Duodenal mucosa (tissue), 2 donors: ENCODE results near the gene STXBP2.
"Not testable (repeated sequence)": the region's sequence is repeated elsewhere in the genome, so short reads cannot be mapped to it uniquely, and the experiment has no call there.

Experiments used
- H3K27ac ChIP-seq: one replicate; pipeline ENCODE4 v1.7.0; 2013; ENCODE audit warnings: low read depth, low read length
- H3K27me3 ChIP-seq, 2 donors: one replicate each; pipeline ENCODE4 v1.7.0; 2013; ENCODE audit warnings: low read length in 2 of 2, control low read depth in 1 of 2; ENCODE audit not compliant: insufficient read depth in 2 of 2, control insufficient read depth in 1 of 2
- H3K36me3 ChIP-seq, 2 donors: one replicate each; pipeline ENCODE4 v1.7.0; 2013; ENCODE audit warnings: low read length in 2 of 2, control low read depth in 1 of 2; ENCODE audit not compliant: insufficient read depth in 2 of 2, control insufficient read depth in 1 of 2
- H3K4me1 ChIP-seq, 2 donors: one replicate each; pipeline ENCODE4 v1.7.0; 2013; ENCODE audit warnings: low read length in 2 of 2, control low read depth in 1 of 2; ENCODE audit not compliant: insufficient read depth in 2 of 2, control insufficient read depth in 1 of 2
- H3K4me3 ChIP-seq, 2 donors: one replicate each; pipeline ENCODE4 v1.7.0; 2013; ENCODE audit warnings: low read length in 2 of 2, low read depth in 1 of 2
- H3K9ac ChIP-seq, 2 donors: one replicate each; pipeline ENCODE4 v1.7.0; 2013; ENCODE audit warnings: low read length in 2 of 2, low read depth in 1 of 2
- H3K9me3 ChIP-seq, 2 donors: one replicate each; pipeline ENCODE4 v1.7.0; 2013; ENCODE audit warnings: low read length in 2 of 2, control low read depth in 1 of 2; ENCODE audit not compliant: control insufficient read depth in 1 of 2

Gene STXBP2

GRCh38 chr19:7641290-7642276 lies 4.7 kb downstream of the STXBP2 start:
- peaks cover 0 to 2% of the 10 kb centered on the region in 2 donors for H3K9me3 ChIP-seq
- no peak overlapping the region for H3K27ac ChIP-seq
- peaks cover 6 to 23% of the 10 kb centered on the region in 2 donors for H3K4me1 ChIP-seq
- no peak overlapping the region for H3K9ac ChIP-seq
- H3K27me3 ChIP-seq = peaks cover 0 to 7% of the 10 kb centered on the region in 2 donors
- H3K36me3 ChIP-seq = peaks cover 0 to 35% of the 10 kb centered on the region in 2 donors
- no peak overlapping the region for H3K4me3 ChIP-seq

GRCh38 chr19:7642295-7643030 lies 5.6 kb downstream of the STXBP2 start:
- H3K9ac ChIP-seq = no peak overlapping the region
- H3K9me3 ChIP-seq = peaks cover 0 to 2% of the 10 kb centered on the region in 2 donors
- peaks cover 0 to 35% of the 10 kb centered on the region in 2 donors for H3K36me3 ChIP-seq
- H3K27ac ChIP-seq = no peak overlapping the region
- no peak overlapping the region for H3K4me3 ChIP-seq
- H3K27me3 ChIP-seq = peaks cover 0 to 7% of the 10 kb centered on the region in 2 donors
- peaks cover 6 to 20% of the 10 kb centered on the region in 2 donors for H3K4me1 ChIP-seq

GRCh38 chr19:7643031-7643415 lies 6.1 kb downstream of the STXBP2 start:
- H3K4me1 ChIP-seq = peaks cover 2 to 15% of the 10 kb centered on the region in 2 donors
- H3K27ac ChIP-seq = no peak overlapping the region
- no peak overlapping the region for H3K9ac ChIP-seq
- peaks cover 0 to 35% of the 10 kb centered on the region in 2 donors for H3K36me3 ChIP-seq
- H3K9me3 ChIP-seq = peaks cover 0 to 2% of the 10 kb centered on the region in 2 donors
- H3K27me3 ChIP-seq = peaks cover 0 to 7% of the 10 kb centered on the region in 2 donors
- no peak overlapping the region for H3K4me3 ChIP-seq

GRCh38 chr19:7643629-7644549 lies 7.0 kb downstream of the STXBP2 start:
- H3K27me3 ChIP-seq, H3K4me1 ChIP-seq, H3K27ac ChIP-seq, H3K9ac ChIP-seq, H3K9me3 ChIP-seq, H3K4me3 ChIP-seq: not testable (repeated sequence)
- peaks cover 0 to 38% of the 10 kb centered on the region in 2 donors for H3K36me3 ChIP-seq

- H3K9ac ChIP-seq = no peak overlapping the region
- peaks cover 0 to 9% of the 10 kb centered on the region in 2 donors for H3K4me1 ChIP-seq
- peaks cover 0 to 2% of the 10 kb centered on the region in 2 donors for H3K9me3 ChIP-seq
- H3K27ac ChIP-seq = no peak overlapping the region
- H3K27me3 ChIP-seq = peaks cover 0 to 7% of the 10 kb centered on the region in 2 donors
- H3K4me3 ChIP-seq = no peak overlapping the region
- peaks cover 0 to 38% of the 10 kb centered on the region in 2 donors for H3K36me3 ChIP-seq
Measured at GRCh38 chr19:7644550-7644877, 7.6 kb downstream of the STXBP2 start.

GRCh38 chr19:7645163-7645562 lies 8.3 kb downstream of the STXBP2 start:
- H3K27me3 ChIP-seq = peaks cover 0 to 3% of the 10 kb centered on the region in 2 donors
- peaks cover 0 to 32% of the 10 kb centered on the region in 2 donors for H3K36me3 ChIP-seq
- H3K27ac ChIP-seq = no peak overlapping the region
- H3K9me3 ChIP-seq = no peaks in the 10 kb centered on the region
- H3K4me1 ChIP-seq = peaks cover 0 to 3% of the 10 kb centered on the region in 2 donors
- no peak overlapping the region for H3K4me3 ChIP-seq
- H3K9ac ChIP-seq = no peak overlapping the region

GRCh38 chr19:7645656-7646425 lies 8.9 kb downstream of the STXBP2 start:
- Histone ChIP-seq H3K4me3 (no peak overlapping the region), H3K36me3 (peaks cover 0 to 28% of the 10 kb centered on the region in 2 donors), H3K9ac (no peak overlapping the region), H3K27ac (no peak overlapping the region), H3K9me3 (no peaks in the 10 kb centered on the region), H3K4me1 (no peaks in the 10 kb centered on the region), H3K27me3 (no peaks in the 10 kb centered on the region)

GRCh38 chr19:7646426-7646700 lies 9.5 kb downstream of the STXBP2 start:
- Histone ChIP-seq H3K4me3 (no peak overlapping the region), H3K36me3 (peaks cover 0 to 28% of the 10 kb centered on the region in 2 donors), H3K9ac (no peak overlapping the region), H3K9me3 (no peaks in the 10 kb centered on the region), H3K4me1 (no peaks in the 10 kb centered on the region), H3K27ac (no peak overlapping the region), H3K27me3 (no peaks in the 10 kb centered on the region)

- no peak overlapping the region for H3K4me3 ChIP-seq
- no peak overlapping the region for H3K9ac ChIP-seq
Measured at GRCh38 chr19:7647156-7647555, 10.2 kb downstream of the STXBP2 start.

More at GRCh38 chr19:7647156-7647555, 10.2 kb downstream of the STXBP2 start:
- Histone ChIP-seq H3K9me3 (no peaks in the 10 kb centered on the region), H3K36me3 (peaks cover 0 to 25% of the 10 kb centered on the region in 2 donors), H3K27me3 (no peaks in the 10 kb centered on the region), H3K27ac (no peak overlapping the region), H3K4me1 (peaks cover under 1 to 1% of the 10 kb centered on the region in 2 donors)
